IPS-NIHi7 (cell line): ENCODE results near the gene F12.
A peak's percentile ranks its signal among the peaks of the same experiment; 100 is the strongest.
"Not testable (repeated sequence)": the region's sequence is repeated elsewhere in the genome, so short reads cannot be mapped to it uniquely, and the experiment has no call there.

Experiments
- DNase-seq: peaks from one replicate; pipeline ENCODE4 v3.0.0; 2012; ENCODE audit warnings: mixed read lengths; ENCODE audit errors: extremely low spot score

The F12 gene

GRCh38 chr5:177432839-177433657 lies 23.7 kb upstream of the F12 start:
- DNase-seq = no peak

GRCh38 chr5:177432143-177432838 lies 22.9 kb upstream of the F12 start:
- no peak for DNase-seq

DNA sequence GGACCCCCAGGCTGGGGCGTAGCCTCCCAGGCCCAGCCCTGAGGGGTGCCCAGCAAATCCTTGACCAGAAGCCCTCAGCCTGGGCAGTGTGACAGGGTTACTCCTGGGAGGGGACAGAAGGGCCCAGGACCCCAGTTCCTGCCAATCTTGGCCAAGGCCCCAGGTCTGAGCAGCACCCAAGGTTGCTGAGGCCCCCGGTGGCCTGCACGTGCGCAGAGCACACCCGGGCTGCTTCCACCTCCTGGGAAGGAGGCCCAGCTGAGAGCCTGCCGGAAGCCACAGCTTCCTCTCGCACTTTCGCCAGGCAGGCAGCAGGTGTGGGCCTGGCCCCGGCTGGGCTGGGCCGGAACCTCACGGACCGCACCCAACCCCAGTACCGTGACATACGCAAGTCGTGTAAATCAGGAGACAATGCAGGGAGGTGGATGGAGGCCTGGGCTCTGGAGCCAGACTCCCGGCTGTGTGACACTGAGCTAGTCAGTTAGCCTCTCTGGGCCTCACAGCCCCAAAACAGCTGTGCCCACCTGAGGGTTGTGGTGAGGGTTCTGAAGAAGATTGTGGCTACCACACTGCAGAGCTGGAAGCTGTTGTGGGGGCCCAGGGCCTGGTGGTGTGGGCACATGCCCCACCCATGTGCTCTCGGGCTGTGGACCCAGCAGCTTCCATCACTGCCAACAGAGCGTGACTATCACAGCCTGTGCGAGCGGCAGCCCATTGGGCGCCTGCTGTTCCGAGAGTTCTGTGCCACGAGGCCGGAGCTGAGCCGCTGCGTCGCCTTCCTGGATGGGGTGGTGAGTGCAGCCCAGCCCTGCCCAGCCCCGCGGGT lies 22.2 kb upstream of the F12 start:
- no peak for DNase-seq

- no peak for DNase-seq
These were observed 21.6 kb upstream of the F12 start for GRCh38 chr5:177430972-177431316.

- no peak for DNase-seq
These were observed 21.0 kb upstream of the F12 start for GRCh38 chr5:177430140-177430951.

GRCh38 chr5:177429248-177430040 lies 20.1 kb upstream of the F12 start:
- no peak for DNase-seq

GRCh38 chr5:177428574-177429217 lies 19.3 kb upstream of the F12 start:
- DNase-seq = no peak

DNA sequence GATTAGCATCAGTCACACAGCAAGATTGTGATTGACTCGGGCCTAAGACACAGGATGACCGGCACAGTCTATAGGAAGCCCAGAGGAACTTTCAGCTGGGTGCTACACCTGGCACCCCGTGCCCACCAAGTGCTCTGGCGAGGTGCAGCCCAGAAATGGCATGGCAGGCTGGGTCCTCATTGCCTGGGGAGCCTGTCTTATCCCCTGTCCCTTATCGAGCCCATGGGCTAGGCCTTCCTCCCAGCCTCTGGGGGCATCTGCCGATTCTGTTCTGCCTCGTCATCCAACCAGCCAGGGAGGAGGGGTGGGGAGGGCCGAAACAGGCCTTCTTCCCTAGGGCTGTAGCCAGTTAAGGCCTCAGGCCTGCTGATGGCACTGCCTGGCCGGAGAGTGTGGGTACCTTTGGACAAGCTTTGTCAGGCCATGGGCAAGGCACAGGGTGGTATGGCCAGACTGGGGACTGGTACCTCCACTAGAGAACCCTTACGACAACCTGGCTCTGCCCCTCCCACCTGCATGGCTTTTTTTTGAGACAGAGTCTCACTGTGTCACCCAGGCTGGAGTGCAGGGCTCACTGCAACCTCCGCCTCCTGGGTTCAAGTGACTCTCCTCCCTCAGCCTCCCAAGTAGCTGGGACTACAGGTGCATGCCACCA lies 18.7 kb upstream of the F12 start:
- no peak for DNase-seq

DNA sequence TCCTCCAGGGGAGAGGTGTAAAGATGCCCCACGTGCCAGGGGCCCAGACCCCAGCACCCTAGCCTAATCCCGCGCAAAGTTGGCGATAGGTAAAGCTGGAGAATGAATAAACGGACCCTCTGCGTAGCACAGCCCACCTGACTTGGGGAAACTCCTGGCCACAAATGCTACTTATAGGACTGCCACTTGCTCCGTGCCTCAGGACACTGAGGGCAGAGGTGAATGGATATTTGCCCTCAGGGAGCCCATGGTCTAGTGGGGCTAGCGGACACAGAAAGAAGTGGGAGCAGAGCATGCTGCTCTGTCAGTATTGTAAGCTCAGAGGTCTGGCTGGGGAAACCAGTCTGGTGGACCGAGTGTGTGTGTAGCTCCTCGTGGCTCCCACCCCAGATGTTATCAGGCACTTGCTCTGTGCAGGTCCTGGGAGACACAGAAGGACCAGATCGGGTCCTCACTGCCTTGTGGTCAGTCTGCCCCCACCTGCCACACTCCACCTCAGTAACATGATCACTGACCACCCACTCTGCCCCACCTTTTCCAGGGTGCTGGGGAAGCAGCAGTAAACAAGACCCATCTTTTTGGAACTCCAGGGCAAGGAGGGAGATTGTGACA lies 18.0 kb upstream of the F12 start:
- DNase-seq = no peak

DNA sequence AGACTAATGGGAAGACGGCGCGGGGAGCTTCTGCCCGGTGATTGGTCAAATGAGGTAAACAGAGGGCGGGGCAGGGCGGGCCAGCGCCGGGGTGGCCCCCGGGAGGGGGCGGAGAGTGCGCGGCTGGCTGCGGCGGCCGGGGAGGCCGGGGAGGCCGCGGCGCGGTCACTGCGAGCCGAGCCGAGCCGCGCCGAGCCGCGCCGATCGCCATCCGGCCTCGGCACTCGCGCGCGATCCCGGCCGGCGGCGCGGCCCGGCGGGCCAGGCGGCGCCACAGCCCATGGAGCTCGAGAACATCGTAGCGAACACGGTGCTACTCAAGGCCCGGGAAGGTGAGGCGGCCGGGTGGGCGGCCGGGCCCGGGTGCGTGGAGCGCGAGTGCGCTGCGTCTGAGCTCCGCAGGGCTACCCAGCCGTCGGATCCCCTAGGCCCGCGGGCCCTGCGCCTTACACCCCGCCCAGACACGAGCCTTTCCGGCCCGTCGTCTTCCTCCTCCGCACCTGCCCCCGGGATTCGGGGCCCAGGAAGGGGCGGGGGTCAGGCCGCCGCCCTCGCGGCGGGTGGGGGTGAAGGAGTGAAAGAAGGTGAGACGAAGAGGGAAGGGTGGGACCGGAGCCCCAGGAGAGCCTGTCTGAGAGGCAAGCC lies 17.3 kb upstream of the F12 start, which contains the start of gene GRK6:
Gene GRK6 (plus strand): TSS at position 111 of the 645 bp plus-strand sequence. CDS start 170 bp downstream, at position 281.
- peak; percentile 98 for DNase-seq

DNA sequence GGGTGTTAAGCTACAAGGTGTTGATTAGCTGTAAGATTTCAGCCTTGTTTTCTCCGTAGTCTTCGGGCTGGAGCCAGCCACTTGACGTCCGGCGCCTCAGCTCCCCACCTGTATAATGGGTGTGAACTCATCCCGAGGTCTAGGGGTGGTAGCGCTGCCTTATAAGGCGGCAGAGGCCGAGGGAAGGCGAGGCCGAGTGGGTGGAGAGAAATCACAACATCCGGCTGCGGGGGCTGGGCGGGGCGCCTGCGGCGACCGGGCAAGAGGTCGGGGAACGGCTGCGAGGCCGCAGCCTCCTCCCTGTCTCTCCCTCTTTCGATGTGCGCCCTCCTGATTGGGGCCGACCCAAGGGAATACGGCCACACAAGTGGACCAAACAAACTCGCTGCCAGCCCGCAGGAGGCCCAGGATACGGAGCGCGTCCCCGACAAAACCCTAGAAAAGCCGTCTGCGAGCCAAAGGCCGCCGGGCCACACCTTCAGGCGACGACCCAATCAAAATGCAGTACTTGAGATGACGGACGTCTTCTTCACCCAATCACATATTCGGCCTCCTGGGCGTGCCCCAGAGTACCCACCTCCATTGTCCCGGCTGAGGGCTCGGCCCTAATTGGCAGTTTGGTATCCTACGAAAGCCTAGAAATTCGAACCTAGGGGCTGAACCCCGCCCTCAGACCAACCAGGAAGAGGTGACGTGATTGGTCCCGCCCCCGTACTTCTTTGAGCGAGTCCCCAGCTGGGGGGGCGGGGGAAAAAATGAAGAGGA lies 16.6 kb upstream of the F12 start:
- peak; percentile 99 for DNase-seq

- no peak for DNase-seq
These were observed 15.9 kb upstream of the F12 start for GRCh38 chr5:177425196-177425800.

DNA sequence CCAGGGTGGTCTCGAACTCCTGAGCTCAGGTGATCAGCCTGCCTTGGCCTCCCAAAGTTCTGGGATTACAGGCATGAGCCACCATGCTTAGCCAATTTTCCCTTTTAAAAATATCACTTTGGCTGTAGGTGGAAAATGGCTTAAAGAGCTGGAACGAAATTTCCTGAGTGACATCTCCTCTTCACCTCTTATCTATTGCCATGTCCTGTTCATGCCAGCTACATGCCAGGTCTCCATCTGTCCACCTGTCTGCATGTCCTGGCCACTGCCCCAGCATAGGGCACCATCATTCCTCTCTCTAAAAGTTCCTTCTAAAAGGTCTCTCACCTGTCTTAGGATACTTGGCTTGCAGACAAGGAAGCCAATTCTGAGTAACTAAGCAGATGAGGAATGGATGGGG lies 14.3 kb upstream of the F12 start:
- DNase-seq = no peak

DNA sequence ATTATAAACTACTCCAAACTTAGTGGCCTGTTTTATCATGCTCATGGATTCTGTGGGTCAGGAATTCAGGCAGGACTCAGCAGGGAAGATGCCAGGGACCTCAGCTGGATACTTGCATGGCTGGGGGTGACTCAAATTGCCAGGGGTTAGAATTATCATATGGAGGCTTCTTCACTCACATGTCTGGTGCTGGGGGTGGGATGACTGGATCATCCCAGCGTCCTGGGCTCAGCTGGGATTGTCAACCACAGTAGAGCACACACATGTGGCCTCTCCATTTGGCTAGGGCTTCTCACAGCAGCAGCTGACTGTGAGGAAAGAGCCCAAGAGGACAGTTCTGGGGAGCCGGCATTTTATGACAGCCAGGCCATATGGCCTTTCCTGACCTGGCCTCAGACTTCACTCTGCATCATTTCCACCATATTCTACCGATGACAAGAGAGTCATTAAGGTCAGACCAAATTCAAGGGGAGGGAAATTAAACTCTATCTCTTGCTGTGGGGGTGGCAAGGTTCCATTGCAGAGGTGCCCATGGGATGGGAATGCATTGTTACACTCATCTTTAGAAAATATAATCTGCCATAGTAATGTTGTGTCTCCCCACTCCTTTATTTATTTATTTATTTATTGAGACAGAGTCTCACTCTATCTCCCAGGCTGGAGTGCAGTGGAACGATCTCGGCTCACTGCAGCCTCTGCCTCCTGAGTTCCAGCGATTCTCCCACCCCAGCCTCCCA lies 11.9 kb upstream of the F12 start:
- no peak for DNase-seq

DNA sequence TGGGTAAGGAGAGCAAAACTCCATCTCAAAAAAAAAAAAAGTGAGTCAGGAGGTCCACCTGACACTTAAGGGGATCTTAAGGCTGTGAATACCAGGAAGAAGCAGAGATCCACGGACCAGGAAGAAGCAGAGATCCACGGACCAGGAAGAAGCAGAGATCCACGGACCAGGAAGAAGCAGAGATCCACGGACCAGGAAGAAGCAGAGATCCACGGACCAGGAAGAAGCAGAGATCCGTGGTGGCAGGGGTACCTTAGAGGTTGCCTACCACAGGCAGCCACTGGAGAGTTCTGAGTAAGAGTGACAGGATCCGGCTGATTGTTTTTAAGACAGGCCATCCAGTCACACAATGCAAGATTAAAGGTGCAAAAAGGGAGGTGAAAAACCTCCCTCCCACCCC lies 11.1 kb upstream of the F12 start:
- DNase-seq = not testable (repeated sequence)

DNA sequence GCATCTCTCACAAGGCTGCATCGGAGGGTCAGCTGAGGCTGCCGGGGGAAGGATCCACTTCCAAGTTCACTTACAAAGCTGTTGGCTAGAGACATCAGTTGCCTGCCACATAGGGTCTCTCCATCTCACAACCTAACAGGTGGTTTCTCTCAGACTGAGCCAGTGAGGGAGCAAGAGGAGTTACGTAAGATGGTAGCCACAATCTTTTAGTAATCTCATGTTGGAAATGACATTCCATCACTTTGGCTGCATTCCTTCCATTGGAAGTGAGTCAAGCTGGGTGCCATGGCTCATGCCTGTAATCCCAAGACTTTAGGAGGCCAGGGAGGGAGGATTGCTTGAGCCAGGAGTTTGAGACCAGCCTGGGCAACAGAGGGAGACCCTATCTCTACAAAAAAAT lies 9.7 kb upstream of the F12 start:
- DNase-seq = no peak

- DNase-seq = not testable (repeated sequence)
These were observed 7.7 kb upstream of the F12 start for GRCh38 chr5:177417081-177417480.
